HCT116 (cell line): ENCODE results near the gene GRIK1. TPM values are rescaled to one million over a fixed set of nuclear protein-coding genes. Genes with fewer than 3 reads are reported as not detected.

ENCODE experiments used
- ATAC-seq: fragments of 200-7000 bp; cut with Tn5 transposase; 2 replicates; pipeline ENCODE4 v1.9.1; 2020; ENCODE audit warnings: mild to moderate bottlenecking, moderate library complexity
- BruUV-seq: library from RNA; stranded (reverse); fragments of 400-500 nt; replicated peaks from 2 replicates; lab custom pipeline; 2021; lab: Mats Ljungman, UMichigan
- CTCF ChIA-PET: fragments of 300-600 bp; sonication (Branson Sonifier 250); formaldehyde crosslinking; loops from one replicate; lab custom pipeline; 2021; ENCODE audit warnings: antibody characterized with exemption; lab: Charles Lee
- POLR2A ChIA-PET: fragments of 300-600, 350-600 bp; sonication (Branson Sonifier 250); formaldehyde crosslinking; loops from one replicate; lab custom pipeline; 2021; ENCODE audit warnings: antibody characterized with exemption; lab: Charles Lee
- RAD21 ChIA-PET, 2 experiments: fragments of 300-600 bp; sonication (Branson Sonifier 250); formaldehyde crosslinking; loops; one replicate each; lab custom pipeline; 2023; ENCODE audit warnings: low total read pairs in 2 of 2; ENCODE audit not compliant: uncharacterized antibody in 2 of 2, unreplicated experiment in 2 of 2, low non-redundant PET in 1 of 2; lab: Charles Lee
- DNase-seq: peaks from one replicate; pipeline ENCODE4 v3.0.0-alpha.2; 2010; ENCODE audit warnings: low read depth, low spot score
- H2AFZ ChIP-seq: fragments of 200-600 bp; shearing (Covaris generic), sonication (generic); 2 replicates; pipeline ENCODE4 v1.6.1; 2017; ENCODE audit warnings: low read depth, mixed run types, mixed read lengths, antibody characterized with exemption, low read length; ENCODE audit not compliant: poor library complexity, severe bottlenecking
- H3K27ac ChIP-seq: 2 replicates; pipeline ENCODE4 v1.5.1; 2012; ENCODE audit warnings: low read depth, low read length
- H3K27me3 ChIP-seq: fragments of 200-600 bp; sonication (generic); 2 replicates; pipeline ENCODE4 v1.6.1; 2016; ENCODE audit warnings: mixed run types, low read length, mixed read lengths; ENCODE audit not compliant: insufficient read depth
- H3K36me3 ChIP-seq, 2 experiments: fragments of 200-500 bp in 1 of 2; fragments of 200-600 bp in 1 of 2; sonication (Bioruptor generic) in 1 of 2; sonication (generic) in 1 of 2; 2 replicates each; pipeline versions ENCODE4 v1.5.1 to v1.6.1; 2014 to 2016; ENCODE audit warnings: low read length in 2 of 2, inconsistent platforms in 1 of 2, mixed read lengths in 1 of 2, mixed run types in 1 of 2; ENCODE audit not compliant: insufficient read depth in 2 of 2, control insufficient read depth in 1 of 2
- H3K4me1 ChIP-seq, 2 experiments: fragments of 200-600 bp in 1 of 2; sonication (generic) in 1 of 2; 2 replicates each; pipeline versions ENCODE4 v1.5.1 to v1.6.1; 2012 to 2017; ENCODE audit warnings: low read length in 2 of 2, inconsistent platforms in 1 of 2, mild to moderate bottlenecking in 1 of 2, mixed read lengths in 1 of 2, mixed run types in 1 of 2, moderate library complexity in 1 of 2; ENCODE audit not compliant: insufficient read depth in 2 of 2, control insufficient read depth in 1 of 2
- H3K4me2 ChIP-seq: fragments of 200-600 bp; sonication (generic); 2 replicates; pipeline ENCODE4 v1.6.1; 2017; ENCODE audit warnings: mixed run types, low read length, mixed read lengths
- H3K4me3 ChIP-seq, 2 experiments: fragments of 200-600 bp in 1 of 2; sonication (generic) in 1 of 2; replicated peaks in 1 of 2; 2 replicates each; pipeline ENCODE4 v1.5.1; 2011 to 2016; ENCODE audit warnings: low read length in 2 of 2, control low read depth in 1 of 2, low read depth in 1 of 2, mild to moderate bottlenecking in 1 of 2, mixed read lengths in 1 of 2, mixed run types in 1 of 2
- H3K79me2 ChIP-seq: fragments of 200-600 bp; sonication (generic); 2 replicates; pipeline ENCODE4 v1.6.1; 2017; ENCODE audit warnings: mild to moderate bottlenecking, mixed run types, low read length, moderate library complexity, mixed read lengths; ENCODE audit not compliant: insufficient read depth
- H3K9ac ChIP-seq: fragments of 200-600 bp; sonication (generic); 2 replicates; pipeline ENCODE4 v1.6.1; 2016; ENCODE audit warnings: low read length, mixed read lengths
- H3K9me2 ChIP-seq: fragments of 200-600 bp; sonication (generic), shearing (Covaris generic); 2 replicates; pipeline ENCODE4 v1.6.1; 2017; ENCODE audit warnings: mixed run types, mild to moderate bottlenecking, moderate library complexity; ENCODE audit not compliant: insufficient read depth
- H3K9me3 ChIP-seq, 2 experiments: fragments of 200-500 bp in 1 of 2; fragments of 200-600 bp in 1 of 2; sonication (Bioruptor generic) in 1 of 2; sonication (generic) in 1 of 2; 2 replicates each; pipeline ENCODE4 v1.6.1; 2014 to 2017; ENCODE audit warnings: low read length in 2 of 2, mixed read lengths in 2 of 2, inconsistent platforms in 1 of 2, low read depth in 1 of 2, mild to moderate bottlenecking in 1 of 2, mixed run types in 1 of 2, moderate library complexity in 1 of 2; ENCODE audit not compliant: control insufficient read depth in 1 of 2, insufficient read depth in 1 of 2
- H4K20me1 ChIP-seq: fragments of 200-600 bp; sonication (generic), shearing (Covaris generic); 2 replicates; pipeline ENCODE4 v1.6.1; 2017; ENCODE audit warnings: mixed run types, mild to moderate bottlenecking, moderate library complexity; ENCODE audit not compliant: insufficient read depth
- EZH2 ChIP-seq: fragments of 200-600 bp; sonication (generic); IDR thresholded peaks from 2 replicates; pipeline ENCODE4 v1.6.1; 2017; ENCODE audit warnings: antibody characterized with exemption, mixed run types
- FOSL1 ChIP-seq: IDR thresholded peaks from 2 replicates; pipeline ENCODE4 v1.6.1; 2012; ENCODE audit warnings: low read depth
- SIN3A ChIP-seq: IDR thresholded peaks from 2 replicates; pipeline ENCODE4 v1.6.1; 2012; ENCODE audit warnings: low read depth
- YY1 ChIP-seq: IDR thresholded peaks from 2 replicates; pipeline ENCODE4 v1.6.1; 2011; ENCODE audit warnings: low read length, low read depth, moderate library complexity, mild to moderate bottlenecking; ENCODE audit not compliant: insufficient replicate concordance; ENCODE audit errors: extremely low read depth
- ZNF274 ChIP-seq: fragments of 200-500 bp; sonication (Bioruptor generic); IDR thresholded peaks from 2 replicates; pipeline ENCODE4 v1.6.1; 2014; ENCODE audit warnings: mild to moderate bottlenecking, low read depth, low read length, inconsistent platforms
- intact Hi-C: fragments of 100-400 bp; cut with micrococcal nuclease; formaldehyde crosslinking; loops from 2 replicates; pipeline ENCODE4 v1.10.0; 2022
- total RNA-seq: library from RNA; stranded (reverse); gene quantifications from one replicate; pipeline ENCODE4 v1.2.1, GENCODE V29; 2021; ENCODE audit not compliant: unreplicated experiment

The GRIK1 gene
- total RNA-seq, 1 experiment from 2014 or later: not detected

GRCh38 chr21:29523646-29524045 lies 416.1 kb downstream of the GRIK1 start:
- Histone ChIP-seq H2AFZ (no peak overlapping the region), H3K4me1 (no peaks in the 10 kb centered on the region), H3K79me2 (no peaks in the 10 kb centered on the region), H3K9me2 (no peaks in the 10 kb centered on the region), H3K27ac (no peak overlapping the region), H3K4me2 (no peak overlapping the region), H4K20me1 (no peaks in the 10 kb centered on the region), H3K9ac (no peak overlapping the region), H3K9me3 (no peaks in the 10 kb centered on the region; a peak in 2 of 4 replicates), H3K36me3 (no peaks in the 10 kb centered on the region), H3K4me3 (no peak overlapping the region), H3K27me3 (no peaks in the 10 kb centered on the region)
- intact Hi-C loops: no loop called here
- TF ChIP-seq ZNF274: no peak
- ChIA-PET POLR2A (no interaction called here), RAD21 (no interaction called here), CTCF (no interaction called here)
- DNase-seq: no peak
- no TSS peak for BruUV-seq
- ATAC-seq: no peak

- DNase-seq: no peak
- ChIA-PET POLR2A (no interaction called here), RAD21 (no interaction called here), CTCF (no interaction called here)
- H3K27me3 ChIP-seq: no peaks in the 10 kb centered on the region
- ATAC-seq: no peak
- no peak overlapping the region for H3K4me3 ChIP-seq
- H3K9me3 ChIP-seq: no peaks in the 10 kb centered on the region; a peak in 2 of 4 replicates
- no peak overlapping the region for H3K9ac ChIP-seq
- H3K36me3 ChIP-seq: no peaks in the 10 kb centered on the region
- no peak overlapping the region for H3K27ac ChIP-seq
- H3K4me1 ChIP-seq: no peaks in the 10 kb centered on the region
- intact Hi-C loops: no loop called here
- no peaks in the 10 kb centered on the region for H3K79me2 ChIP-seq
- H2AFZ ChIP-seq: no peak overlapping the region
- TF ChIP-seq SIN3A: no peak
- TF ChIP-seq EZH2: no peak
- TF ChIP-seq ZNF274: no peak
- TF ChIP-seq YY1: no peak
- TF ChIP-seq FOSL1: no peak
- H3K9me2 ChIP-seq: no peaks in the 10 kb centered on the region
- H3K4me2 ChIP-seq: no peak overlapping the region
- H4K20me1 ChIP-seq: no peaks in the 10 kb centered on the region
- BruUV-seq: no TSS peak
These were observed 417.9 kb downstream of the GRIK1 start for GRCh38 chr21:29521872-29522271.
